NCI-H2081 (cell line): ENCODE measurements around the gene ZNF418.
"Not testable (repeated sequence)": the region's sequence is repeated elsewhere in the genome, so short reads cannot be mapped to it uniquely, and the experiment has no call there.

Source experiments
- DNase-seq, 2 experiments: peaks; one replicate each; lab custom pipeline; 2025; lab: John Stamatoyannopoulos, UW

Gene ZNF418

GRCh38 chr19:57934820-57935665, at the start of gene ZNF418:
Gene ZNF418, minus strand, starts transcription at chr19:57935402. Its CDS starts 1,580 bp downstream, at chr19:57933822.
- DNase-seq = no peak

GRCh38 chr19:57978586-57979289, 43.5 kb upstream of the ZNF418 start:
- no peak for DNase-seq

GRCh38 chr19:57974434-57974833, 39.2 kb upstream of the ZNF418 start, which contains the start of gene C19orf18:
Gene C19orf18, minus strand, starts transcription at chr19:57974534. Its CDS starts 102 bp downstream, at chr19:57974432.
- no peak for DNase-seq

DNA sequence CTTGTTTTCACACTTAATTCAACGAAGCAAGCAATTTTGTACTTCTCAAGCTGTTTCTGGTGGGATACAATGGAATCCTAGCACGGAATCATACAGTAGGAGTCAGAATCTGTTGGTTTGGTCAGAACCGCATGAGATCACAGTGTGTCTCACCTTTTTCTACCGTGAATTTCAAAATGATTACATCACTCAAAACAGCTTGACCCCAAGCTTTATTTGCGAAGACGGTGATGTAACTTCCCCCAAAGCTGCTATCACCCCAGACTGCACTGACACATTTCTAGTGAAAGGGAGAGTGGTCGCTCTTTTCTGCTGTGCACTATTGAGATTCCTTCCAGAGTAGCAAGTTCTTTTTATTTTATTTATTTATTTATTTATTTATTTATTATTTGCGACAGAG, 29.6 kb upstream of the ZNF418 start:
- no peak for DNase-seq

DNA sequence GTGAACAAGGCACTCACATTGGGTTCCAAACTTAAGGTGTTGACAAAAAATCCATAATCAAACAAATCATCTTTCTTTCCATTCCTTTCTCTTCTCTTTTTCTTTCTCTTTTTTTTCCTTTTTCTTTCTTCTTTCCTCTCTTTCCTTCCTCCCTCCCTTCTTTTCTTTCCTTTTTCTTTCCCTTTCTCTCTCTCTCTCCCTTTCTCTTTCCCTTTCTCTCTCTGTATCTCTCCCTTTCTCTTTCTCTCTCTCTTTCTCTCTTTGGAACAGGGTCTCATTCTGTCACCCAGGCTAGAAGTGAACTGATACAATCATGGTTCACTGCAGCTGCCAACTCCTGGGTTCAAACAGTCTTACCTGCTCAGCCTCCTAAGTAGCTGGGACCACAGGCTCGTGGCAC, 26.6 kb upstream of the ZNF418 start:
- no peak for DNase-seq

GRCh38 chr19:57954996-57955395, 19.8 kb upstream of the ZNF418 start:
- DNase-seq = no peak

GRCh38 chr19:57949702-57950101, 14.5 kb upstream of the ZNF418 start:
- no peak for DNase-seq

DNA sequence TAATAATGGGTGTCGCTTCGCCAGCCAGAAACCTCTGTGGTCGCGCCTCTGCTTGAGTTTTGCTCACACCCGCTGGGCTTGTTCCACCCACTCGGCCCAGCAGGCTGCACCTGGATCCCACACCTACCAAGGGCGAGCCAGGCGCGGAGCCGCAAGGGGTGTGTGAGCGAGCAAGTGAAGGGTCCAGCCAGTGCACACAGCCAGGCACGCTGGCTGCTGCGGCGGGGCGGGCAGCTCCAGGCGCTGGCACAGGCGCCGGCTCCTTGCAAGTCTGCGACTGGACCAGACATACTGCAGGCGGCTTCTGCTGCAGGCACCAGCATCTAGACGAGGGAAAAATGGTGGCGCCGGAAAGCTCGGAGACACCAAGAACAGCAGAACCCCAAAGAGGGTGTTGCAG, 14.1 kb upstream of the ZNF418 start:
- DNase-seq = no peak

- DNase-seq = peak; percentile 95 to 96
Observed at GRCh38 chr19:57947419-57948134, 12.4 kb upstream of the ZNF418 start, which contains the start of gene ZNF256. Gene ZNF256, minus strand, starts transcription at chr19:57947706. Its CDS starts 232 bp downstream, at chr19:57947474.

- DNase-seq = no peak
Observed at GRCh38 chr19:57947088-57947418, 11.9 kb upstream of the ZNF418 start.

DNA sequence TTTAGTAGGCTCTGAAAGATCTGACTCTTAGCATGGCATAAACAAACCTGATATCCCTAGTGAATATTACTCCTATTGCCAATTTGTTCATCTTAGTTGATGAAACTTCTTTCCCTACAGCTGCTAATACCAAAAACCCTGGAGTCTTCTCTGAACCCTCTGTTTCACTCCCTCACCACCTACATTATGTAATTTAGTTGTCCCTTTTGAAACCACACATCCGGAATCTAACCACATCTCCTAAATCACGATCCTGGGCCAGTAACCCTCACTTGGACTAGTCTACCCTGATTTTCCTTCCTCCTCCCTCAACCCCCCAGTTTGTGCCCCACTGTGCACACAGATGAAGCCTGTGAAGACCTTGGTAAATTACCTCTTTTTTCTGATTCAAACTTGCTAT, 11.1 kb upstream of the ZNF418 start:
- no peak for DNase-seq

DNA sequence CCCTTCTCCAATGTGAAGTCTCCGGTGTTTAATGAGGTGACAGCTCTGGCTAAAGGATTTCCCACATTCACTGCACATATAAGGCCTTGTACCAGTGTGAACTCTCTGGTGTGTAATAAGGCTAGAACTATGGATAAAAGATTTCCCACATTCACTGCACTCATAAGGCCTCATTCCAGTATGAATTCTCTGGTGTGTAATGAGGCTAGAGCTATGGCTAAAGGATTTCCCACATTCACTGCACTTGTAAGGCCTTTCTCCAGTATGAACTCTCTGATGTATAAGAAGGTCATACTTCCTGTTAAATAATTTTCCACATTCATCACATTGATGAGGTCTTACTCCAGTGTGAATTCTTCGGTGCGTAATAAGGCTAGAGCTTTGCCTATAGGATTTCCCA, 6.4 kb upstream of the ZNF418 start:
- no peak for DNase-seq

GRCh38 chr19:57935731-57936130, 529 bp upstream of the ZNF418 start:
- DNase-seq = no peak

- DNase-seq = no peak
Observed at GRCh38 chr19:57927587-57927986, 7.6 kb downstream of the ZNF418 start.

- peak; percentile 86 to 97 for DNase-seq
Observed at GRCh38 chr19:57916168-57916995, 18.8 kb downstream of the ZNF418 start, which contains the start of gene ZNF417. Gene ZNF417, minus strand, starts transcription at chr19:57916592. Its CDS starts 181 bp downstream, at chr19:57916411.

DNA sequence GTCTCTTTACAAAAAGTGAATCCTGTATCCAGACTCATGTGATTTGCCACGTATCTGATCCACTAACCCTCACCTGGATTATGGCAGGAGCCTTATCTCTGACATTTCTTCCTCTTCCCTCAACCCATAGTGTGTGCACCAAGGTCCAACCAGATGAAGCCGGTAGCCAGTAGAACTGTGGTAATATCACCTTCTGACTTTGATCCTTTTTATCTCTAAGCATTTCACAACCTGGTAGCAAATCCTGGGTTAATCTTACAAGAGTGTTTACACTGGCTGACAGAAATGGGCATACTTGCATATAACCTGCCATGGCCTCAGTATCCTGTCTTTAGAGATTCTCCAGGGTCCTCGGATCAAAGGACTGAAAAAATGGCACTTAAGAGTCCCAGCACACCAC, 20.7 kb downstream of the ZNF418 start:
- no peak for DNase-seq

- DNase-seq = no peak
Observed at GRCh38 chr19:57907394-57907793, 27.8 kb downstream of the ZNF418 start.

GRCh38 chr19:57905258-57905657, 29.9 kb downstream of the ZNF418 start:
- no peak for DNase-seq

GRCh38 chr19:57903618-57904184, 31.5 kb downstream of the ZNF418 start:
- DNase-seq = no peak

DNA sequence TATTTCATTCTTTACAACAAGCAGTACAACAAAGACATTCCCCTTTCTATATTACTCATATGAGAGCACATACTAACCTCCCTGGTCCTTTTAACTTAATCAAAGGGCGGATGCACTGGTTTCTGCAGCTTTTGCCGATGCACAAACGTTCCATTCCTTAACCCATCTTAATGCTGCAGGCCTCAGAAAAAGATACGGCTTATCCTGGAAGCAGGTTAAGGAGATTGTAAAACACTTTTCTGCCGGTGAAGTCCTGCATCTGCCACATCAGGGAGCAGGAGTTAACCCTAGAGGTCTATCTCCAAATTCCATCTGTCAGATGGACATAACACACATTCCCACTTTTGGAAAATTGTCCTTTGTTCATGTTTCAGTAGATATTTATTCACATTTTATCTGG, 34.9 kb downstream of the ZNF418 start:
- DNase-seq = no peak

DNA sequence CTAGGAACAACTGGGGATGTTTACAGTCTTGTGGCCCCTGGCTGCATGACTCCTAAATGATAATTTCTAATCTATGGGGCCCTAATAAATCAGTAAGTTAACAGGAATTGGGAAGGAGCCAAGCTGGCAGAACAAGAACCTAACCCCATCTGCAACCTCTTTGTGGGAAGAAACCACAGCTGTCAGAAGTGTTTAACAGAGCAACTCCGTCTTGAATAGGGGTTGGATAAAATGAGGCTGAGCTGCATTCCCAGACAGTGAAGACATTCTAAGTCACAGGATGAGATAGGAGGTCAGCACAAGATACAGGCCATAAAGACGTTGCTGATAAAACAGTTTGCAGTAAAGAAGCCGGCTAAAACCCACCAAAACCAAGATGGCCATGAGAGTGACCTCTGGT, 44.5 kb downstream of the ZNF418 start:
- DNase-seq = not testable (repeated sequence)
